ENCODE measurements around the gene ARHGAP23.
"Not testable (repeated sequence)": the region's sequence is repeated elsewhere in the genome, so short reads cannot be mapped to it uniquely, and the experiment has no call there.

DNA sequence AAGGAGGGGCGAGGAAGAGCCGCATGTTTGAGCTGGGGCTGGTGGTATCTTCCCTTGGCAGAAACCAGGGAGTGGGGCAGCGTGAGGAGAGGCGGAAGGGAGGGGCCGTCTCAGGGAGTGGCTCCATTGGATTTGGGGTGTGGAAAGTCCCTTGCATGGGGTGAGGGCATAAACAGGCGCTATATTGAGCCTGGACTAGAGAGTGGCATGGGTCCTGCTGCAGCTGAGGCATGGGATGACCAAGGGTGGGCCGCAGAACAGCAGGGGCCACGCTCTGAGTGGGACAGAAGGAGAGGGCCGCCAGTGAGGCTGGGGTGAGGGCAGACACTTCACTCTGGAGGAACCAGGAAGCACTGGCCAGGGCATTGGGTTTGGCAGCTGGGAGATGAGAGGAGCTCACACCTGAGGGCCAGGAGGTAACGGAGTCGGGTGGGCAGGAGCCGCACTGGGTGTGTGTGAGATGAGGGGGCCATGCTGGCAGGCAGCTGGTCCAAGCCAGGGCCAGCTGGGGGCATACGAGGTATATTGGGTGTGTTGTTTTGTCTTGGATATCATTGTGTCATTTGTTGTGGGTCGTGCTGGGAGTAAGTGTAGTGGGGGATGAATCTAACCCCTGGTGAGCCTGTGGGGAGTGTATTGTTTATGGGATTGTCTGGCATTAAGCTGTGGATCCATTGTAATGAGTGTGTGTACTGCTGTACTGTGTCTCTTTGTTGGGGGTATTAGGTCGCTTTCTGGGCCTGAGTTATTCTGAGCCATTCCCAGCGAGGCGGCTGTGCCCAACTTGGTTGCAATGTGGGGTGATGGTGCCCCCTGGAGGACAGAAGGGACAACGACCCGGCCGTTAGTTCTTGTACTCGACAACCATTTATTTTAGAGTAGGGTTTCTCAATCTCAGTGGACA is 56.2 kb downstream of the ARHGAP23 start:
- TF ChIP-seq, protein P1, sequence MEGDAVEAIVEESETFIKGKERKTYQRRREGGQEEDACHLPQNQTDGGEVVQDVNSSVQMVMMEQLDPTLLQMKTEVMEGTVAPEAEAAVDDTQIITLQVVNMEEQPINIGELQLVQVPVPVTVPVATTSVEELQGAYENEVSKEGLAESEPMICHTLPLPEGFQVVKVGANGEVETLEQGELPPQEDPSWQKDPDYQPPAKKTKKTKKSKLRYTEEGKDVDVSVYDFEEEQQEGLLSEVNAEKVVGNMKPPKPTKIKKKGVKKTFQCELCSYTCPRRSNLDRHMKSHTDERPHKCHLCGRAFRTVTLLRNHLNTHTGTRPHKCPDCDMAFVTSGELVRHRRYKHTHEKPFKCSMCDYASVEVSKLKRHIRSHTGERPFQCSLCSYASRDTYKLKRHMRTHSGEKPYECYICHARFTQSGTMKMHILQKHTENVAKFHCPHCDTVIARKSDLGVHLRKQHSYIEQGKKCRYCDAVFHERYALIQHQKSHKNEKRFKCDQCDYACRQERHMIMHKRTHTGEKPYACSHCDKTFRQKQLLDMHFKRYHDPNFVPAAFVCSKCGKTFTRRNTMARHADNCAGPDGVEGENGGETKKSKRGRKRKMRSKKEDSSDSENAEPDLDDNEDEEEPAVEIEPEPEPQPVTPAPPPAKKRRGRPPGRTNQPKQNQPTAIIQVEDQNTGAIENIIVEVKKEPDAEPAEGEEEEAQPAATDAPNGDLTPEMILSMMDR (IDR thresholded peaks at IDR 0.05; ENCODE audit: borderline replicate concordance, extremely low read depth, low read length, poor library complexity, severe bottlenecking), result peak; percentile 76
- TF ChIP-seq EZH2 (IDR thresholded peaks at IDR 0.05; ENCODE audit: borderline replicate concordance, low read depth, low read length, severe bottlenecking), result not testable (repeated sequence)

All from DND-41 (cell line).